ENCODE measurements around the gene CLASP2.
"Not testable (repeated sequence)": the region's sequence is repeated elsewhere in the genome, so short reads cannot be mapped to it uniquely, and the experiment has no call there.

CLASP2 gene

GRCh38 chr3:33652736-33653135 lies 65.3 kb downstream of the CLASP2 start:
- WGBS, 2 donors (ENCODE audit: extremely low coverage in 2 of 2, insufficient read length in 2 of 2, insufficient replicate concordance in 1 of 2) = no CpG with 5 or more reads among the region's 2 CpGs
- Histone ChIP-seq H3K14ac (ENCODE audit: low read length) (no peak overlapping the region), H3K23ac (ENCODE audit: low read depth, low read length, poor library complexity) (no peak overlapping the region), H4K8ac (ENCODE audit: low read depth, low read length) (no peak overlapping the region), H3K27ac (replicated peaks; ENCODE audit: low read length) (no peak overlapping the region), H3K9ac (ENCODE audit: low read depth, low read length, poor library complexity) (no peak overlapping the region), H3K79me1 (ENCODE audit: low read depth, low read length) (no peaks in the 10 kb centered on the region), H4K91ac (ENCODE audit: low read depth, low read length, poor library complexity) (no peak overlapping the region), H2AK5ac (ENCODE audit: low read depth, low read length) (no peak overlapping the region), H3K4ac (ENCODE audit: low read length) (no peak overlapping the region), H2BK12ac (ENCODE audit: low read length) (no peak overlapping the region), H3K4me1 (ENCODE audit: control insufficient read depth in 2 of 2, insufficient read depth in 1 of 2, low read depth in 1 of 2, low read length in 2 of 2) (peaks cover 0 to 3% of the 10 kb centered on the region in 2 donors), H2BK5ac (ENCODE audit: low read length) (no peak overlapping the region), H3K9me3 (replicated peaks in 1 of 2; ENCODE audit: control insufficient read depth in 2 of 2, insufficient read depth in 1 of 2, low read depth in 1 of 2, low read length in 2 of 2) (no peaks in the 10 kb centered on the region), H2BK120ac (ENCODE audit: low read depth, low read length) (no peak overlapping the region), H2BK15ac (ENCODE audit: low read length) (no peak overlapping the region), H3K27me3 (ENCODE audit: control insufficient read depth in 3 of 3, insufficient read depth in 3 of 3, low read depth in 1 of 3, low read length in 3 of 3) (no peaks in the 10 kb centered on the region), H3K4me2 (ENCODE audit: insufficient read depth, low read length, poor library complexity, severe bottlenecking) (no peak overlapping the region), H3K18ac (ENCODE audit: low read length) (no peak overlapping the region), H2AFZ (ENCODE audit: low read length) (no peak overlapping the region), H3K36me3 (replicated peaks in 1 of 2; ENCODE audit: control insufficient read depth in 2 of 2, insufficient read depth in 2 of 2, low read length in 2 of 2) (no peaks in the 10 kb centered on the region), H3K4me3 (ENCODE audit: low read length in 2 of 2) (no peak overlapping the region)
- DNase-seq (ENCODE audit: low spot score) = no peak

- not testable (repeated sequence) for H2BK120ac ChIP-seq (ENCODE audit: low read depth, low read length); H4K8ac ChIP-seq (ENCODE audit: low read depth, low read length); H3K36me3 ChIP-seq (replicated peaks in 1 of 2; ENCODE audit: control insufficient read depth in 2 of 2, insufficient read depth in 2 of 2, low read length in 2 of 2); H3K23ac ChIP-seq (ENCODE audit: low read depth, low read length, poor library complexity); H2BK12ac ChIP-seq (ENCODE audit: low read length); H3K9me3 ChIP-seq (replicated peaks in 1 of 2; ENCODE audit: control insufficient read depth in 2 of 2, insufficient read depth in 1 of 2, low read depth in 1 of 2, low read length in 2 of 2); H2BK15ac ChIP-seq (ENCODE audit: low read length); H3K4me2 ChIP-seq (ENCODE audit: insufficient read depth, low read length, poor library complexity, severe bottlenecking); H3K18ac ChIP-seq (ENCODE audit: low read length); DNase-seq (ENCODE audit: low spot score); H3K9ac ChIP-seq (ENCODE audit: low read depth, low read length, poor library complexity); H3K4me3 ChIP-seq (ENCODE audit: low read length in 2 of 2); H2AFZ ChIP-seq (ENCODE audit: low read length); H3K27ac ChIP-seq (replicated peaks; ENCODE audit: low read length); H3K4me1 ChIP-seq (ENCODE audit: control insufficient read depth in 2 of 2, insufficient read depth in 1 of 2, low read depth in 1 of 2, low read length in 2 of 2); H4K91ac ChIP-seq (ENCODE audit: low read depth, low read length, poor library complexity); H3K14ac ChIP-seq (ENCODE audit: low read length); H2AK5ac ChIP-seq (ENCODE audit: low read depth, low read length); H3K79me1 ChIP-seq (ENCODE audit: low read depth, low read length); H3K4ac ChIP-seq (ENCODE audit: low read length); H2BK5ac ChIP-seq (ENCODE audit: low read length); H3K27me3 ChIP-seq (ENCODE audit: control insufficient read depth in 3 of 3, insufficient read depth in 3 of 3, low read depth in 1 of 3, low read length in 3 of 3)
- no CpG with 5 or more reads among the region's 4 CpGs for WGBS, 2 donors (ENCODE audit: extremely low coverage in 2 of 2, insufficient read length in 2 of 2, insufficient replicate concordance in 1 of 2)
These were observed 67.0 kb downstream of the CLASP2 start for GRCh38 chr3:33651101-33651500.

GRCh38 chr3:33650495-33650894 lies 67.6 kb downstream of the CLASP2 start:
- Histone ChIP-seq H3K23ac (ENCODE audit: low read depth, low read length, poor library complexity) (no peak overlapping the region), H3K4me3 (ENCODE audit: low read length in 2 of 2) (no peak overlapping the region), H4K91ac (ENCODE audit: low read depth, low read length, poor library complexity) (no peak overlapping the region), H2BK12ac (ENCODE audit: low read length) (no peak overlapping the region), H3K9ac (ENCODE audit: low read depth, low read length, poor library complexity) (no peak overlapping the region), H2BK120ac (ENCODE audit: low read depth, low read length) (no peak overlapping the region), H2BK15ac (ENCODE audit: low read length) (no peak overlapping the region), H3K4ac (ENCODE audit: low read length) (no peak overlapping the region), H2AFZ (ENCODE audit: low read length) (no peak overlapping the region), H3K18ac (ENCODE audit: low read length) (no peak overlapping the region), H4K8ac (ENCODE audit: low read depth, low read length) (no peak overlapping the region), H2AK5ac (ENCODE audit: low read depth, low read length) (no peak overlapping the region), H3K4me1 (ENCODE audit: control insufficient read depth in 2 of 2, insufficient read depth in 1 of 2, low read depth in 1 of 2, low read length in 2 of 2) (peaks cover 0 to 8% of the 10 kb centered on the region in 2 donors), H3K27me3 (ENCODE audit: control insufficient read depth in 3 of 3, insufficient read depth in 3 of 3, low read depth in 1 of 3, low read length in 3 of 3) (no peaks in the 10 kb centered on the region), H2BK5ac (ENCODE audit: low read length) (no peak overlapping the region), H3K79me1 (ENCODE audit: low read depth, low read length) (no peaks in the 10 kb centered on the region), H3K14ac (ENCODE audit: low read length) (no peak overlapping the region), H3K27ac (replicated peaks; ENCODE audit: low read length) (no peak overlapping the region), H3K4me2 (ENCODE audit: insufficient read depth, low read length, poor library complexity, severe bottlenecking) (no peak overlapping the region), H3K36me3 (replicated peaks in 1 of 2; ENCODE audit: control insufficient read depth in 2 of 2, insufficient read depth in 2 of 2, low read length in 2 of 2) (no peaks in the 10 kb centered on the region), H3K9me3 (replicated peaks in 1 of 2; ENCODE audit: control insufficient read depth in 2 of 2, insufficient read depth in 1 of 2, low read depth in 1 of 2, low read length in 2 of 2) (no peaks in the 10 kb centered on the region)
- no peak for DNase-seq (ENCODE audit: low spot score)
- 100% methylated on average over 1 of the region's 1 CpG for WGBS, 2 donors (ENCODE audit: extremely low coverage in 2 of 2, insufficient read length in 2 of 2, insufficient replicate concordance in 1 of 2)

GRCh38 chr3:33648793-33649192 lies 69.3 kb downstream of the CLASP2 start:
- peaks cover 1 to 5% of the 10 kb centered on the region in 2 donors for H3K4me1 ChIP-seq (ENCODE audit: control insufficient read depth in 2 of 2, insufficient read depth in 1 of 2, low read depth in 1 of 2, low read length in 2 of 2)
- DNase-seq (ENCODE audit: low spot score) = no peak
- no peak overlapping the region for H2BK5ac ChIP-seq (ENCODE audit: low read length)
- H3K79me1 ChIP-seq (ENCODE audit: low read depth, low read length) = no peaks in the 10 kb centered on the region
- no peak overlapping the region for H4K91ac ChIP-seq (ENCODE audit: low read depth, low read length, poor library complexity)
- no peak overlapping the region for H2AK5ac ChIP-seq (ENCODE audit: low read depth, low read length)
- H3K9ac ChIP-seq (ENCODE audit: low read depth, low read length, poor library complexity) = no peak overlapping the region
- no peak overlapping the region for H2BK15ac ChIP-seq (ENCODE audit: low read length)
- H3K14ac ChIP-seq (ENCODE audit: low read length) = no peak overlapping the region
- no peak overlapping the region for H3K23ac ChIP-seq (ENCODE audit: low read depth, low read length, poor library complexity)
- no peak overlapping the region for H3K4ac ChIP-seq (ENCODE audit: low read length)
- no peak overlapping the region for H3K4me3 ChIP-seq (ENCODE audit: low read length in 2 of 2)
- H2BK12ac ChIP-seq (ENCODE audit: low read length) = no peak overlapping the region
- no peak overlapping the region for H3K4me2 ChIP-seq (ENCODE audit: insufficient read depth, low read length, poor library complexity, severe bottlenecking)
- no CpG with 5 or more reads among the region's 1 CpG for WGBS, 2 donors (ENCODE audit: extremely low coverage in 2 of 2, insufficient read length in 2 of 2, insufficient replicate concordance in 1 of 2)
- no peak overlapping the region for H2AFZ ChIP-seq (ENCODE audit: low read length)
- peaks cover 0 to 2% of the 10 kb centered on the region in 2 donors for H3K36me3 ChIP-seq (replicated peaks in 1 of 2; ENCODE audit: control insufficient read depth in 2 of 2, insufficient read depth in 2 of 2, low read length in 2 of 2)
- H3K27ac ChIP-seq (replicated peaks; ENCODE audit: low read length) = no peak overlapping the region
- H2BK120ac ChIP-seq (ENCODE audit: low read depth, low read length) = no peak overlapping the region
- H4K8ac ChIP-seq (ENCODE audit: low read depth, low read length) = no peak overlapping the region
- no peaks in the 10 kb centered on the region for H3K9me3 ChIP-seq (replicated peaks in 1 of 2; ENCODE audit: control insufficient read depth in 2 of 2, insufficient read depth in 1 of 2, low read depth in 1 of 2, low read length in 2 of 2)
- no peaks in the 10 kb centered on the region for H3K27me3 ChIP-seq (ENCODE audit: control insufficient read depth in 3 of 3, insufficient read depth in 3 of 3, low read depth in 1 of 3, low read length in 3 of 3)
- H3K18ac ChIP-seq (ENCODE audit: low read length) = no peak overlapping the region

Measured in neuronal stem cell (in vitro differentiated cells).